H1 (cell line): Measurements from ENCODE around the gene DIP2C. TPM values are rescaled to one million over a fixed set of nuclear protein-coding genes. Genes with fewer than 3 reads are reported as not detected.

Experiments used
- CTCF ChIA-PET: fragments of 300-600 bp; sonication (Branson Sonifier 250); formaldehyde crosslinking; loops from one replicate; lab custom pipeline; 2021; ENCODE audit not compliant: partially characterized antibody; lab: Charles Lee
- POLR2A ChIA-PET: fragments of 300-600 bp; sonication (Branson Sonifier 250); formaldehyde crosslinking; loops from one replicate; lab custom pipeline; 2021; ENCODE audit warnings: inconsistent platforms; ENCODE audit not compliant: partially characterized antibody; lab: Charles Lee
- DNase-seq, 2 experiments: peaks; one replicate each; pipeline versions ENCODE4 v3.0.0 to v3.0.0-alpha.2; 2010 to 2022; ENCODE audit warnings: low spot score in 2 of 2, low read depth in 1 of 2, mixed read lengths in 1 of 2
- FAIRE-seq: peaks from 2 replicates; lab custom pipeline; 2011; peaks lifted over from hg19 to GRCh38; lab: Jason Lieb, UNC
- H2AFZ ChIP-seq: 2 replicates; pipeline ENCODE4 v1.8.1; 2012; ENCODE audit warnings: low read length, inconsistent platforms
- H2AK5ac ChIP-seq: 2 replicates; pipeline ENCODE4 v1.6.1; 2013; ENCODE audit warnings: low read depth, low read length
- H2BK120ac ChIP-seq: replicated peaks from 2 replicates; pipeline ENCODE3; 2013; ENCODE audit warnings: low read depth, low read length, inconsistent platforms
- H2BK12ac ChIP-seq: 2 replicates; pipeline ENCODE4 v1.6.1; 2013; ENCODE audit warnings: low read depth, low read length
- H2BK15ac ChIP-seq: 2 replicates; pipeline ENCODE4 v1.6.1; 2013; ENCODE audit warnings: low read length
- H2BK20ac ChIP-seq: 2 replicates; pipeline ENCODE4 v1.6.1; 2013; ENCODE audit warnings: low read length
- H2BK5ac ChIP-seq: 2 replicates; pipeline ENCODE4 v1.6.1; 2013; ENCODE audit warnings: low read depth, low read length
- H3K14ac ChIP-seq: 2 replicates; pipeline ENCODE4 v1.6.1; 2013; ENCODE audit warnings: inconsistent platforms; ENCODE audit not compliant: insufficient read length
- H3K18ac ChIP-seq: 2 replicates; pipeline ENCODE4 v1.6.1; 2013; ENCODE audit warnings: low read length; ENCODE audit errors: extremely low read depth
- H3K23ac ChIP-seq: 2 replicates; pipeline ENCODE4 v1.6.1; 2013; ENCODE audit warnings: inconsistent platforms; ENCODE audit not compliant: insufficient read length
- H3K23me2 ChIP-seq: 2 replicates; pipeline ENCODE4 v1.6.1; 2013; ENCODE audit warnings: low read depth, low read length
- H3K27ac ChIP-seq: 2 replicates; pipeline ENCODE4 v1.6.1; 2011; ENCODE audit warnings: low read depth, low read length, inconsistent platforms
- H3K27me3 ChIP-seq, 4 experiments: replicated peaks in 1 of 4; 1 replicate in 1 of 4; 2 replicates in 3 of 4; pipeline versions ENCODE4 v1.6.1 to v1.8.1; 2011 to 2013; ENCODE audit warnings: low read length in 3 of 4, mild to moderate bottlenecking in 3 of 4, inconsistent platforms in 2 of 4, mixed read lengths in 2 of 4, moderate library complexity in 1 of 4; ENCODE audit not compliant: control insufficient read depth in 3 of 4, insufficient read depth in 3 of 4; ENCODE audit errors: extremely low read depth in 1 of 4
- H3K36me3 ChIP-seq, 4 experiments: 2 replicates each; pipeline versions ENCODE4 v1.6.1 to v1.8.1; 2011 to 2013; ENCODE audit warnings: mild to moderate bottlenecking in 4 of 4, low read length in 3 of 4, moderate library complexity in 2 of 4, control low read depth in 1 of 4, inconsistent platforms in 1 of 4; ENCODE audit not compliant: insufficient read depth in 4 of 4, control insufficient read depth in 2 of 4
- H3K4ac ChIP-seq: replicated peaks from 2 replicates; pipeline ENCODE3; 2013; ENCODE audit warnings: low read length, low read depth, mixed read lengths, inconsistent platforms; ENCODE audit not compliant: insufficient read length
- H3K4me1 ChIP-seq, 4 experiments: replicated peaks in 1 of 4; 1 replicate in 1 of 4; 2 replicates in 3 of 4; pipeline versions ENCODE4 v1.6.1 to v1.8.1; 2011 to 2013; ENCODE audit warnings: low read length in 3 of 4, inconsistent platforms in 2 of 4, mixed read lengths in 1 of 4; ENCODE audit not compliant: insufficient read depth in 4 of 4, control insufficient read depth in 3 of 4
- H3K4me2 ChIP-seq, 2 experiments: 2 replicates each; pipeline versions ENCODE4 v1.6.1 to v1.8.1; 2011 to 2013; ENCODE audit warnings: low read depth in 2 of 2, low read length in 2 of 2, control low read depth in 1 of 2, inconsistent platforms in 1 of 2, mild to moderate bottlenecking in 1 of 2; ENCODE audit not compliant: insufficient read depth in 1 of 2
- H3K4me3 ChIP-seq, 4 experiments: fragments of 200-600, 300-600 bp in 1 of 4; sonication (generic), shearing (Covaris generic), sonication (Bioruptor Twin) in 1 of 4; 2 replicates each; pipeline versions ENCODE4 v1.5.1 to v1.8.1; 2011 to 2016; ENCODE audit warnings: low read length in 4 of 4, low read depth in 3 of 4, control low read depth in 2 of 4, inconsistent platforms in 2 of 4, mild to moderate bottlenecking in 2 of 4, mixed read lengths in 1 of 4, moderate library complexity in 1 of 4; ENCODE audit not compliant: insufficient read depth in 2 of 4; ENCODE audit errors: extremely low read depth in 1 of 4
- H3K56ac ChIP-seq: replicated peaks from 2 replicates; pipeline ENCODE3; 2013; ENCODE audit warnings: low read depth, mild to moderate bottlenecking, mixed read lengths, low read length, inconsistent platforms; ENCODE audit not compliant: insufficient read length
- H3K79me1 ChIP-seq: 2 replicates; pipeline ENCODE4 v1.6.1; 2013; ENCODE audit warnings: low read depth, low read length, control low read depth
- H3K79me2 ChIP-seq, 2 experiments: 2 replicates each; pipeline versions ENCODE4 v1.6.1 to v1.8.1; 2012 to 2013; ENCODE audit warnings: low read length in 2 of 2, mild to moderate bottlenecking in 2 of 2, inconsistent platforms in 1 of 2; ENCODE audit not compliant: insufficient read depth in 2 of 2, control insufficient read depth in 1 of 2
- H3K9ac ChIP-seq, 4 experiments: replicated peaks in 1 of 4; 1 replicate in 1 of 4; 2 replicates in 3 of 4; pipeline versions ENCODE4 v1.6.1 to v1.8.1; 2011 to 2013; ENCODE audit warnings: low read depth in 3 of 4, low read length in 3 of 4, control low read depth in 2 of 4, mild to moderate bottlenecking in 2 of 4, moderate library complexity in 2 of 4, inconsistent platforms in 1 of 4; ENCODE audit errors: extremely low read depth in 1 of 4
- H3K9me3 ChIP-seq, 2 experiments: 2 replicates each; pipeline versions ENCODE4 v1.6.1 to v1.8.1; 2012 to 2013; ENCODE audit warnings: mild to moderate bottlenecking in 2 of 2, moderate library complexity in 2 of 2, control low read depth in 1 of 2, inconsistent platforms in 1 of 2, low read depth in 1 of 2, low read length in 1 of 2, mixed read lengths in 1 of 2; ENCODE audit not compliant: insufficient read depth in 2 of 2
- H4K20me1 ChIP-seq, 2 experiments: replicated peaks in 1 of 2; 2 replicates each; pipeline versions ENCODE3 to v1.8.1; 2011 to 2013; ENCODE audit warnings: inconsistent platforms in 2 of 2, low read length in 2 of 2, mild to moderate bottlenecking in 1 of 2; ENCODE audit not compliant: insufficient read depth in 2 of 2, control insufficient read depth in 1 of 2
- H4K5ac ChIP-seq: 2 replicates; pipeline ENCODE4 v1.6.1; 2013; ENCODE audit warnings: low read length, low read depth, mixed read lengths, inconsistent platforms; ENCODE audit not compliant: insufficient read length
- H4K8ac ChIP-seq: 2 replicates; pipeline ENCODE4 v1.8.0; 2013; ENCODE audit warnings: mild to moderate bottlenecking, moderate library complexity, low read length, inconsistent platforms; ENCODE audit not compliant: insufficient read depth; ENCODE audit errors: extremely low read depth
- H4K91ac ChIP-seq: replicated peaks from 2 replicates; pipeline ENCODE3; 2013; ENCODE audit warnings: low read length, mixed read lengths, inconsistent platforms; ENCODE audit not compliant: insufficient read length
- BACH1 ChIP-seq: IDR thresholded peaks from 2 replicates; pipeline ENCODE4 v1.6.1; 2012; ENCODE audit warnings: low read length, improper control_type of control experiment
- CTBP2 ChIP-seq: IDR thresholded peaks from 2 replicates; pipeline ENCODE4 v1.7.0; 2011; ENCODE audit warnings: borderline replicate concordance, mild to moderate bottlenecking, moderate library complexity, mixed read lengths, low read length; ENCODE audit not compliant: insufficient read depth, insufficient read length
- EP300 ChIP-seq, 2 experiments: IDR thresholded peaks; 1 replicate in 1 of 2; 2 replicates in 1 of 2; pipeline ENCODE4 v1.6.1; 2011 to 2012; ENCODE audit warnings: low read depth in 2 of 2, low read length in 2 of 2, mild to moderate bottlenecking in 2 of 2, borderline replicate concordance in 1 of 2, inconsistent platforms in 1 of 2, moderate library complexity in 1 of 2
- GTF2F1 ChIP-seq: IDR thresholded peaks from 2 replicates; pipeline ENCODE4 v1.6.1; 2012; ENCODE audit warnings: low read depth, low read length, improper control_type of control experiment, borderline replicate concordance
- NANOG ChIP-seq: IDR thresholded peaks from 2 replicates; pipeline ENCODE4 v1.6.1; 2011; ENCODE audit warnings: low read length, low read depth, mild to moderate bottlenecking, inconsistent platforms; ENCODE audit not compliant: insufficient read depth, poor library complexity, severe bottlenecking
- NRF1 ChIP-seq: IDR thresholded peaks from 2 replicates; pipeline ENCODE4 v1.6.1; 2011; ENCODE audit warnings: mild to moderate bottlenecking, low read depth, low read length, improper control_type of control experiment
- PHF8 ChIP-seq: fragments of 200-600 bp; sonication (generic); conservative IDR thresholded peaks from 2 replicates; pipeline ENCODE4 v1.7.1; 2012; ENCODE audit warnings: low read depth, mild to moderate bottlenecking, inconsistent platforms, low read length, moderate library complexity
- SIX5 ChIP-seq: IDR thresholded peaks from 2 replicates; pipeline ENCODE4 v1.6.1; 2011; ENCODE audit warnings: mild to moderate bottlenecking, low read depth, low read length
- SP4 ChIP-seq: IDR thresholded peaks from 2 replicates; pipeline ENCODE4 v1.6.1; 2012; ENCODE audit warnings: low read length, inconsistent platforms
- TAF1 ChIP-seq: IDR thresholded peaks from 2 replicates; pipeline ENCODE4 v1.6.1; 2011; ENCODE audit warnings: mild to moderate bottlenecking, low read depth, low read length
- YY1 ChIP-seq: IDR thresholded peaks from 2 replicates; pipeline ENCODE4 v1.6.1; 2011; ENCODE audit warnings: low read depth, mild to moderate bottlenecking, low read length
- WGBS, 2 experiments: shearing (Covaris generic) in 1 of 2; methylation state at CpG; one replicate each; pipeline versions ENCODE4 v1.1.6 to v1.1.7; 2013 to 2015; ENCODE audit warnings: low lambda C conversion rate in 2 of 2, mixed read lengths in 2 of 2, inconsistent platforms in 1 of 2, low coverage in 1 of 2, missing lambda C conversion rate in 1 of 2; ENCODE audit not compliant: insufficient replicate concordance in 2 of 2, insufficient coverage in 1 of 2, insufficient read length in 1 of 2; ENCODE audit errors: extremely low coverage in 1 of 2, missing lambda C conversion rate in 1 of 2; 5-methylcytosine and 5-hydroxymethylcytosine counted together
- polyA plus RNA-seq, 7 experiments: library from polyadenylated mRNA; depleted of rRNA in 3 of 7; stranded (reverse) in 5 of 7; unstranded in 2 of 7; fragments of >200 nt in 5 of 7; fragments of 200-250 nt in 2 of 7; gene quantifications; 1 replicate in 5 of 7; 2 replicates in 1 of 7; 4 replicates in 1 of 7; pipeline versions ENCODE4 v1.2.1 to v1.2.3, GENCODE V29; 2011 to 2013; ENCODE audit warnings: missing spikeins in 2 of 7, mixed read lengths in 2 of 7
- total RNA-seq: library from RNA; stranded (reverse); fragmentation: NEBNext Ultra II Directional; extraction: Animal tissue kit (Norgen Biotek cat#: 25700); gene quantifications from 2 replicates; pipeline ENCODE4 v1.2.1, GENCODE V29; 2021

DIP2C gene
- total and polyA plus RNA-seq, 2 of the 8 experiments (the other 6 are each of a cell fraction or from before 2014, with no cell fraction given), result 3.8 to 9.3 TPM

GRCh38 chr10:498760-499435 lies 190.6 kb downstream of the DIP2C start:
- Histone ChIP-seq H3K9me3 (no peaks in the 10 kb centered on the region), H3K79me1 (no peaks in the 10 kb centered on the region; the same call in 1 of the 2 replicates), H4K5ac (no peak overlapping the region), H3K23me2 (no peaks in the 10 kb centered on the region), H2BK12ac (no peak overlapping the region), H3K4me2 (no peak overlapping the region), H2BK20ac (no peak overlapping the region), H2AK5ac (no peak overlapping the region), H3K4ac (no peak overlapping the region), H3K27me3 (peaks cover 2 to 13% (median 10%) of the 10 kb centered on the region in 4 experiments; a peak in 6 of 7 replicates), H3K18ac (no peak overlapping the region), H3K36me3 (no peaks in the 10 kb centered on the region), H2BK15ac (no peak overlapping the region), H3K14ac (no peak overlapping the region), H3K4me1 (peaks cover 0 to 6% (median 3%) of the 10 kb centered on the region in 4 experiments; a peak in 2 of 7 replicates), H3K9ac (no peak overlapping the region), H3K4me3 (no peak overlapping the region), H3K23ac (no peak overlapping the region), H4K8ac (no peak overlapping the region), H4K91ac (no peak overlapping the region), H2AFZ (no peak overlapping the region), H2BK5ac (no peak overlapping the region), H3K27ac (no peak overlapping the region), H2BK120ac (no peak overlapping the region), H3K79me2 (no peaks in the 10 kb centered on the region; a peak in 1 of 4 replicates), H4K20me1 (peaks cover 5 to 30% of the 10 kb centered on the region in 2 experiments), H3K56ac (no peak overlapping the region)
- DNase-seq (no peak), FAIRE-seq (no peak)
- ChIA-PET POLR2A (no interaction called here), CTCF (interaction anchor here (0.9 to 1.6 kb wide), 5 partner anchors 9 to 290 kb away, joined by 3 to 8 read pairs (median 3); no protein-coding TSS in a partner anchor)
- WGBS, 2 experiments, result 90% methylated on average over 15 of the region's 15 CpGs; no CpG with 5 or more reads in 1 of the 2 experiments
- no peak for TF ChIP-seq YY1
- TF ChIP-seq CTBP2, result no peak
- TF ChIP-seq BACH1, result no peak
- TF ChIP-seq SP4, result no peak
- no peak for TF ChIP-seq EP300 (IDR thresholded peaks at IDR 0.05; ENCODE audit: borderline replicate concordance in 1 of 2, low read depth in 2 of 2, low read length in 2 of 2)
- TF ChIP-seq NRF1, result no peak
- no peak for TF ChIP-seq PHF8
- no peak for TF ChIP-seq GTF2F1
- TF ChIP-seq TAF1, result no peak
- no peak for TF ChIP-seq NANOG
- no peak for TF ChIP-seq SIX5
